SK-N-SH (cell line): Measurements from ENCODE around the gene AUTS2.

Experiments
- GABPA ChIP-seq: IDR thresholded peaks from 2 replicates; pipeline ENCODE4 v1.4.0; 2012; ENCODE audit warnings: low read depth, mild to moderate bottlenecking
- JUND ChIP-seq: IDR thresholded peaks from 2 replicates; pipeline ENCODE4 v1.4.0; 2012
- MXI1 ChIP-seq: IDR thresholded peaks from 2 replicates; pipeline ENCODE4 v1.6.1; 2012; ENCODE audit warnings: mild to moderate bottlenecking, low read depth, low read length, improper control_type of control experiment
- NFIC ChIP-seq: IDR thresholded peaks from 2 replicates; pipeline ENCODE4 v1.4.0; 2012; ENCODE audit warnings: borderline replicate concordance
- POLR2AphosphoS5 ChIP-seq: IDR thresholded peaks from 2 replicates; pipeline ENCODE4 v1.6.1; 2012; ENCODE audit warnings: low read depth, low read length
- RCOR1 ChIP-seq: fragments of 150-350 bp; IDR thresholded peaks from 2 replicates; pipeline ENCODE4 v1.6.1; 2017; ENCODE audit warnings: antibody characterized with exemption, low read length
- RFX5 ChIP-seq: IDR thresholded peaks from 2 replicates; pipeline ENCODE4 v1.6.1; 2012; ENCODE audit warnings: mild to moderate bottlenecking, improper control_type of control experiment, low read length
- TCF12 ChIP-seq: IDR thresholded peaks from 2 replicates; pipeline ENCODE4 v1.4.0; 2012
- YY1 ChIP-seq: IDR thresholded peaks from 2 replicates; pipeline ENCODE4 v1.4.0; 2012; ENCODE audit warnings: low read depth, mild to moderate bottlenecking
- TF ChIP-seq, protein P1 (sequence below): fragments of 200-600 bp; sonication (generic); IDR thresholded peaks from 2 replicates; pipeline ENCODE4 v1.6.1; 2017; ENCODE audit warnings: antibody characterized with exemption, mild to moderate bottlenecking, moderate library complexity
- TF ChIP-seq, protein P2 (sequence below): IDR thresholded peaks from 2 replicates; pipeline ENCODE4; 2012
- TF ChIP-seq, protein P3 (sequence below): IDR thresholded peaks from 2 replicates; pipeline ENCODE4 v1.4.0; 2012; ENCODE audit warnings: low read depth
- TF ChIP-seq, protein P4 (sequence below): fragments of 150-350 bp; IDR thresholded peaks from 2 replicates; pipeline ENCODE4 v1.6.1; 2016; ENCODE audit warnings: mild to moderate bottlenecking, low read depth, low read length

GRCh38 chr7:70097645-70098044 lies 499.4 kb downstream of the AUTS2 start:
- TF ChIP-seq, protein P1, sequence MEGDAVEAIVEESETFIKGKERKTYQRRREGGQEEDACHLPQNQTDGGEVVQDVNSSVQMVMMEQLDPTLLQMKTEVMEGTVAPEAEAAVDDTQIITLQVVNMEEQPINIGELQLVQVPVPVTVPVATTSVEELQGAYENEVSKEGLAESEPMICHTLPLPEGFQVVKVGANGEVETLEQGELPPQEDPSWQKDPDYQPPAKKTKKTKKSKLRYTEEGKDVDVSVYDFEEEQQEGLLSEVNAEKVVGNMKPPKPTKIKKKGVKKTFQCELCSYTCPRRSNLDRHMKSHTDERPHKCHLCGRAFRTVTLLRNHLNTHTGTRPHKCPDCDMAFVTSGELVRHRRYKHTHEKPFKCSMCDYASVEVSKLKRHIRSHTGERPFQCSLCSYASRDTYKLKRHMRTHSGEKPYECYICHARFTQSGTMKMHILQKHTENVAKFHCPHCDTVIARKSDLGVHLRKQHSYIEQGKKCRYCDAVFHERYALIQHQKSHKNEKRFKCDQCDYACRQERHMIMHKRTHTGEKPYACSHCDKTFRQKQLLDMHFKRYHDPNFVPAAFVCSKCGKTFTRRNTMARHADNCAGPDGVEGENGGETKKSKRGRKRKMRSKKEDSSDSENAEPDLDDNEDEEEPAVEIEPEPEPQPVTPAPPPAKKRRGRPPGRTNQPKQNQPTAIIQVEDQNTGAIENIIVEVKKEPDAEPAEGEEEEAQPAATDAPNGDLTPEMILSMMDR = no peak
- TF ChIP-seq, protein P2, sequence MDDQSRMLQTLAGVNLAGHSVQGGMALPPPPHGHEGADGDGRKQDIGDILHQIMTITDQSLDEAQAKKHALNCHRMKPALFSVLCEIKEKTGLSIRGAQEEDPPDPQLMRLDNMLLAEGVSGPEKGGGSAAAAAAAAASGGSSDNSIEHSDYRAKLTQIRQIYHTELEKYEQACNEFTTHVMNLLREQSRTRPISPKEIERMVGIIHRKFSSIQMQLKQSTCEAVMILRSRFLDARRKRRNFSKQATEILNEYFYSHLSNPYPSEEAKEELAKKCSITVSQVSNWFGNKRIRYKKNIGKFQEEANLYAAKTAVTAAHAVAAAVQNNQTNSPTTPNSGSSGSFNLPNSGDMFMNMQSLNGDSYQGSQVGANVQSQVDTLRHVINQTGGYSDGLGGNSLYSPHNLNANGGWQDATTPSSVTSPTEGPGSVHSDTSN = no peak
- TF ChIP-seq MXI1 (no peak), RCOR1 (no peak; the same call in 1 of the 2 replicates), GABPA (no peak), YY1 (no peak), TCF12 (no peak), NFIC (no peak), RFX5 (no peak), POLR2AphosphoS5 (no peak), JUND (no peak)
- TF ChIP-seq, protein P3, sequence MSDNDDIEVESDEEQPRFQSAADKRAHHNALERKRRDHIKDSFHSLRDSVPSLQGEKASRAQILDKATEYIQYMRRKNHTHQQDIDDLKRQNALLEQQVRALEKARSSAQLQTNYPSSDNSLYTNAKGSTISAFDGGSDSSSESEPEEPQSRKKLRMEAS = no peak
- TF ChIP-seq, protein P4, sequence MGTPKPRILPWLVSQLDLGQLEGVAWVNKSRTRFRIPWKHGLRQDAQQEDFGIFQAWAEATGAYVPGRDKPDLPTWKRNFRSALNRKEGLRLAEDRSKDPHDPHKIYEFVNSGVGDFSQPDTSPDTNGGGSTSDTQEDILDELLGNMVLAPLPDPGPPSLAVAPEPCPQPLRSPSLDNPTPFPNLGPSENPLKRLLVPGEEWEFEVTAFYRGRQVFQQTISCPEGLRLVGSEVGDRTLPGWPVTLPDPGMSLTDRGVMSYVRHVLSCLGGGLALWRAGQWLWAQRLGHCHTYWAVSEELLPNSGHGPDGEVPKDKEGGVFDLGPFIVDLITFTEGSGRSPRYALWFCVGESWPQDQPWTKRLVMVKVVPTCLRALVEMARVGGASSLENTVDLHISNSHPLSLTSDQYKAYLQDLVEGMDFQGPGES = no peak
